Muscle layer of colon (tissue), 2 donors: ENCODE data around the gene EED.
A peak's percentile ranks its signal among the peaks of the same experiment; 100 is the strongest.

Source experiments
- H3K27ac ChIP-seq: one replicate; pipeline ENCODE4 v1.7.0; 2013; ENCODE audit warnings: low read depth, mild to moderate bottlenecking, low read length, moderate library complexity
- H3K27me3 ChIP-seq, 2 donors: one replicate each; pipeline ENCODE4 v1.7.0; 2013; ENCODE audit warnings: low read length in 2 of 2, mild to moderate bottlenecking in 2 of 2; ENCODE audit not compliant: insufficient read depth in 2 of 2, control insufficient read depth in 1 of 2
- H3K36me3 ChIP-seq: one replicate; pipeline ENCODE4 v1.7.0; 2013; ENCODE audit warnings: mild to moderate bottlenecking, low read length; ENCODE audit not compliant: insufficient read depth
- H3K4me1 ChIP-seq: one replicate; pipeline ENCODE4 v1.7.0; 2013; ENCODE audit warnings: mild to moderate bottlenecking, low read length; ENCODE audit not compliant: insufficient read depth
- H3K4me3 ChIP-seq, 2 donors: one replicate each; pipeline ENCODE4 v1.7.0; 2013; ENCODE audit warnings: low read length in 2 of 2, low read depth in 1 of 2, mild to moderate bottlenecking in 1 of 2, moderate library complexity in 1 of 2
- H3K9ac ChIP-seq: one replicate; pipeline ENCODE4 v1.7.0; 2013; ENCODE audit warnings: low read length
- H3K9me3 ChIP-seq: one replicate; pipeline ENCODE4 v1.7.0; 2013; ENCODE audit warnings: mild to moderate bottlenecking, low read length
- donor health status: abdominal sarcoma.
- donor health status: Adenocarcinoma of cecum.

The EED gene

GRCh38 chr11:86206337-86206695, 38.2 kb upstream of the EED start:
- Histone ChIP-seq H3K4me1 (no peaks in the 10 kb centered on the region), H3K4me3 (no peak overlapping the region), H3K27me3 (no peaks in the 10 kb centered on the region), H3K9ac (no peak overlapping the region), H3K9me3 (no peaks in the 10 kb centered on the region), H3K36me3 (no peaks in the 10 kb centered on the region), H3K27ac (no peak overlapping the region)

GRCh38 chr11:86207413-86207812, 37.1 kb upstream of the EED start:
- no peaks in the 10 kb centered on the region for H3K36me3 ChIP-seq
- H3K4me3 ChIP-seq = no peak overlapping the region
- H3K27me3 ChIP-seq = no peaks in the 10 kb centered on the region
- no peak overlapping the region for H3K9ac ChIP-seq
- H3K27ac ChIP-seq = no peak overlapping the region
- H3K9me3 ChIP-seq = no peaks in the 10 kb centered on the region
- H3K4me1 ChIP-seq = no peaks in the 10 kb centered on the region

GRCh38 chr11:86208572-86208971, 36.0 kb upstream of the EED start:
- H3K4me1 ChIP-seq = no peaks in the 10 kb centered on the region
- H3K36me3 ChIP-seq = no peaks in the 10 kb centered on the region
- no peaks in the 10 kb centered on the region for H3K9me3 ChIP-seq
- no peak overlapping the region for H3K4me3 ChIP-seq
- no peaks in the 10 kb centered on the region for H3K27me3 ChIP-seq
- no peak overlapping the region for H3K27ac ChIP-seq
- H3K9ac ChIP-seq = no peak overlapping the region

- Histone ChIP-seq H3K4me3 (no peak overlapping the region), H3K36me3 (no peaks in the 10 kb centered on the region), H3K4me1 (no peaks in the 10 kb centered on the region), H3K27ac (no peak overlapping the region), H3K9me3 (no peaks in the 10 kb centered on the region), H3K27me3 (no peaks in the 10 kb centered on the region), H3K9ac (no peak overlapping the region)
These were observed 34.5 kb upstream of the EED start for GRCh38 chr11:86209806-86210657.

- Histone ChIP-seq H3K9me3 (no peaks in the 10 kb centered on the region), H3K4me3 (no peak overlapping the region), H3K36me3 (no peaks in the 10 kb centered on the region), H3K9ac (no peak overlapping the region), H3K27ac (no peak overlapping the region), H3K27me3 (no peaks in the 10 kb centered on the region), H3K4me1 (no peaks in the 10 kb centered on the region)
These were observed 33.7 kb upstream of the EED start for GRCh38 chr11:86210898-86211297.

- Histone ChIP-seq H3K9ac (no peak overlapping the region), H3K4me1 (no peaks in the 10 kb centered on the region), H3K27me3 (no peaks in the 10 kb centered on the region), H3K27ac (no peak overlapping the region), H3K9me3 (no peaks in the 10 kb centered on the region), H3K4me3 (no peak overlapping the region), H3K36me3 (no peaks in the 10 kb centered on the region)
These were observed 32.9 kb upstream of the EED start for GRCh38 chr11:86211619-86212018.

GRCh38 chr11:86212019-86212611, 32.4 kb upstream of the EED start:
- Histone ChIP-seq H3K27me3 (no peaks in the 10 kb centered on the region), H3K9me3 (no peaks in the 10 kb centered on the region), H3K27ac (no peak overlapping the region), H3K4me1 (no peaks in the 10 kb centered on the region), H3K36me3 (no peaks in the 10 kb centered on the region), H3K9ac (no peak overlapping the region), H3K4me3 (no peak overlapping the region)

GRCh38 chr11:86214710-86215109, 29.8 kb upstream of the EED start:
- no peaks in the 10 kb centered on the region for H3K9me3 ChIP-seq
- H3K4me1 ChIP-seq = no peaks in the 10 kb centered on the region
- H3K9ac ChIP-seq = no peak overlapping the region
- H3K36me3 ChIP-seq = no peaks in the 10 kb centered on the region
- no peak overlapping the region for H3K27ac ChIP-seq
- H3K4me3 ChIP-seq = no peak overlapping the region
- no peaks in the 10 kb centered on the region for H3K27me3 ChIP-seq

GRCh38 chr11:86218125-86219084, 26.1 kb upstream of the EED start:
- Histone ChIP-seq H3K27me3 (no peaks in the 10 kb centered on the region), H3K4me3 (peak overlapping the region in 1 of 2 donors; percentile 61), H3K9ac (no peak overlapping the region), H3K9me3 (no peaks in the 10 kb centered on the region), H3K36me3 (no peaks in the 10 kb centered on the region), H3K27ac (no peak overlapping the region), H3K4me1 (no peaks in the 10 kb centered on the region)

GRCh38 chr11:86219311-86220193, 25.0 kb upstream of the EED start:
- H3K9me3 ChIP-seq = no peaks in the 10 kb centered on the region
- no peaks in the 10 kb centered on the region for H3K27me3 ChIP-seq
- no peak overlapping the region for H3K9ac ChIP-seq
- no peak overlapping the region for H3K4me3 ChIP-seq
- H3K27ac ChIP-seq = no peak overlapping the region
- H3K4me1 ChIP-seq = no peaks in the 10 kb centered on the region
- H3K36me3 ChIP-seq = no peaks in the 10 kb centered on the region
